ENCODE data around the gene ACYP1.

GRCh38 chr14:75044322-75044721 is 19.5 kb downstream of the ACYP1 start:
- no peak for TF ChIP-seq POLR2A (IDR thresholded peaks at IDR 0.05; ENCODE audit: low read depth, low read length)
- no peak for TF ChIP-seq TAF1 (IDR thresholded peaks at IDR 0.05; ENCODE audit: borderline replicate concordance, low read depth, low read length)
